Prostate gland (tissue), 2 donors: ENCODE results near the gene L3MBTL4.

ENCODE experiments used
- CTCF ChIP-seq, 4 experiments: fragments of 200-600 bp in 2 of 4; fragments of 450-650 bp in 2 of 4; sonication (generic) in 2 of 4; IDR thresholded peaks; 1 replicate in 3 of 4; 2 replicates in 1 of 4; pipeline ENCODE4 v1.5.1; 2016 to 2019; ENCODE audit warnings: antibody characterized with exemption in 4 of 4, mild to moderate bottlenecking in 2 of 4, moderate library complexity in 2 of 4
- POLR2A ChIP-seq: fragments of 450-650 bp; IDR thresholded peaks from one replicate; pipeline ENCODE4 v1.6.1; 2016; ENCODE audit warnings: antibody characterized with exemption, mild to moderate bottlenecking
- POLR2AphosphoS5 ChIP-seq: sonication (generic); formaldehyde crosslinking; IDR thresholded peaks from one replicate; pipeline ENCODE4 v1.6.1; 2017; ENCODE audit warnings: antibody characterized with exemption

GRCh38 chr18:5979971-5980457, 434.7 kb downstream of the L3MBTL4 start:
- TF ChIP-seq POLR2AphosphoS5: no peak
- no peak for TF ChIP-seq POLR2A
- TF ChIP-seq CTCF (IDR thresholded peaks at IDR 0.05): no peak
